ENCODE data around the gene MON1A.
A peak's percentile ranks its signal among the peaks of the same experiment; 100 is the strongest.
"Not testable (repeated sequence)": the region's sequence is repeated elsewhere in the genome, so short reads cannot be mapped to it uniquely, and the experiment has no call there.

Gene MON1A

GRCh38 chr3:49929291-49930167, at the start of gene MON1A:
MON1A (minus strand) TSS chr3:49929811; CDS start chr3:49913346, 16,465 bp downstream.
- DNase-seq: peak; percentile 76

GRCh38 chr3:49976942-49977341, 47.3 kb upstream of the MON1A start:
- no peak for DNase-seq

- DNase-seq: no peak
These were observed 43.0 kb upstream of the MON1A start for GRCh38 chr3:49972656-49973055.

- no peak for DNase-seq
These were observed 38.7 kb upstream of the MON1A start for GRCh38 chr3:49968346-49968745.

- no peak for DNase-seq
These were observed 37.7 kb upstream of the MON1A start for GRCh38 chr3:49967291-49967690.

GRCh38 chr3:49966233-49966942, 36.8 kb upstream of the MON1A start:
- peak; percentile 3 for DNase-seq

GRCh38 chr3:49955636-49956035, 26.0 kb upstream of the MON1A start:
- no peak for DNase-seq

- no peak for DNase-seq
These were observed 23.3 kb upstream of the MON1A start for GRCh38 chr3:49952924-49953323.

GRCh38 chr3:49942651-49943050, 13.0 kb upstream of the MON1A start:
- DNase-seq: no peak

GRCh38 chr3:49940667-49941249, 11.1 kb upstream of the MON1A start:
- DNase-seq: no peak

GRCh38 chr3:49939858-49940666, 10.5 kb upstream of the MON1A start, which contains the start of gene RBM6:
RBM6 (plus strand) TSS chr3:49940150; CDS start chr3:49962642, 22,492 bp downstream.
- peak; percentile 89 for DNase-seq

GRCh38 chr3:49937090-49937489, 7.5 kb upstream of the MON1A start:
- no peak for DNase-seq

- not testable (repeated sequence) for DNase-seq
These were observed 2.7 kb upstream of the MON1A start for GRCh38 chr3:49932281-49932680.

- no peak for DNase-seq
These were observed 1.3 kb upstream of the MON1A start for GRCh38 chr3:49930922-49931321.

GRCh38 chr3:49930168-49930690, 618 bp upstream of the MON1A start:
- no peak for DNase-seq

- DNase-seq: no peak
These were observed 1.1 kb downstream of the MON1A start for GRCh38 chr3:49928481-49929017.

GRCh38 chr3:49927798-49928197, 1.8 kb downstream of the MON1A start:
- no peak for DNase-seq

GRCh38 chr3:49926117-49926728, 3.4 kb downstream of the MON1A start:
- DNase-seq: no peak

GRCh38 chr3:49925485-49925884, 4.1 kb downstream of the MON1A start:
- no peak for DNase-seq

- DNase-seq: no peak
These were observed 4.9 kb downstream of the MON1A start for GRCh38 chr3:49924683-49925082.

- DNase-seq: not testable (repeated sequence)
These were observed 11.6 kb downstream of the MON1A start for GRCh38 chr3:49917806-49918590.

Measured in DMS79 treated with DMSO at 0.1 percent for 48 hours (cell line).